HCT116 (cell line): Measurements from ENCODE around the gene MAP3K5. TPM values are rescaled to one million over a fixed set of nuclear protein-coding genes. Genes with fewer than 3 reads are reported as not detected.

Experiments
- ATAC-seq: fragments of 200-7000 bp; cut with Tn5 transposase; 2 replicates; pipeline ENCODE4 v1.9.1; 2020; ENCODE audit warnings: mild to moderate bottlenecking, moderate library complexity
- BruUV-seq: library from RNA; stranded (reverse); fragments of 400-500 nt; replicated peaks from 2 replicates; lab custom pipeline; 2021; lab: Mats Ljungman, UMichigan
- CTCF ChIA-PET: fragments of 300-600 bp; sonication (Branson Sonifier 250); formaldehyde crosslinking; loops from one replicate; lab custom pipeline; 2021; ENCODE audit warnings: antibody characterized with exemption; lab: Charles Lee
- POLR2A ChIA-PET: fragments of 300-600, 350-600 bp; sonication (Branson Sonifier 250); formaldehyde crosslinking; loops from one replicate; lab custom pipeline; 2021; ENCODE audit warnings: antibody characterized with exemption; lab: Charles Lee
- RAD21 ChIA-PET, 2 experiments: fragments of 300-600 bp; sonication (Branson Sonifier 250); formaldehyde crosslinking; loops; one replicate each; lab custom pipeline; 2023; ENCODE audit warnings: low total read pairs in 2 of 2; ENCODE audit not compliant: uncharacterized antibody in 2 of 2, unreplicated experiment in 2 of 2, low non-redundant PET in 1 of 2; lab: Charles Lee
- DNase-seq: peaks from one replicate; pipeline ENCODE4 v3.0.0-alpha.2; 2010; ENCODE audit warnings: low read depth, low spot score
- H2AFZ ChIP-seq: fragments of 200-600 bp; shearing (Covaris generic), sonication (generic); 2 replicates; pipeline ENCODE4 v1.6.1; 2017; ENCODE audit warnings: low read depth, mixed run types, mixed read lengths, antibody characterized with exemption, low read length; ENCODE audit not compliant: poor library complexity, severe bottlenecking
- H3K27ac ChIP-seq: 2 replicates; pipeline ENCODE4 v1.5.1; 2012; ENCODE audit warnings: low read depth, low read length
- H3K27me3 ChIP-seq: fragments of 200-600 bp; sonication (generic); 2 replicates; pipeline ENCODE4 v1.6.1; 2016; ENCODE audit warnings: mixed run types, low read length, mixed read lengths; ENCODE audit not compliant: insufficient read depth
- H3K36me3 ChIP-seq, 2 experiments: fragments of 200-500 bp in 1 of 2; fragments of 200-600 bp in 1 of 2; sonication (Bioruptor generic) in 1 of 2; sonication (generic) in 1 of 2; 2 replicates each; pipeline versions ENCODE4 v1.5.1 to v1.6.1; 2014 to 2016; ENCODE audit warnings: low read length in 2 of 2, inconsistent platforms in 1 of 2, mixed read lengths in 1 of 2, mixed run types in 1 of 2; ENCODE audit not compliant: insufficient read depth in 2 of 2, control insufficient read depth in 1 of 2
- H3K4me1 ChIP-seq, 2 experiments: fragments of 200-600 bp in 1 of 2; sonication (generic) in 1 of 2; 2 replicates each; pipeline versions ENCODE4 v1.5.1 to v1.6.1; 2012 to 2017; ENCODE audit warnings: low read length in 2 of 2, inconsistent platforms in 1 of 2, mild to moderate bottlenecking in 1 of 2, mixed read lengths in 1 of 2, mixed run types in 1 of 2, moderate library complexity in 1 of 2; ENCODE audit not compliant: insufficient read depth in 2 of 2, control insufficient read depth in 1 of 2
- H3K4me2 ChIP-seq: fragments of 200-600 bp; sonication (generic); 2 replicates; pipeline ENCODE4 v1.6.1; 2017; ENCODE audit warnings: mixed run types, low read length, mixed read lengths
- H3K4me3 ChIP-seq, 2 experiments: fragments of 200-600 bp in 1 of 2; sonication (generic) in 1 of 2; replicated peaks in 1 of 2; 2 replicates each; pipeline ENCODE4 v1.5.1; 2011 to 2016; ENCODE audit warnings: low read length in 2 of 2, control low read depth in 1 of 2, low read depth in 1 of 2, mild to moderate bottlenecking in 1 of 2, mixed read lengths in 1 of 2, mixed run types in 1 of 2
- H3K79me2 ChIP-seq: fragments of 200-600 bp; sonication (generic); 2 replicates; pipeline ENCODE4 v1.6.1; 2017; ENCODE audit warnings: mild to moderate bottlenecking, mixed run types, low read length, moderate library complexity, mixed read lengths; ENCODE audit not compliant: insufficient read depth
- H3K9ac ChIP-seq: fragments of 200-600 bp; sonication (generic); 2 replicates; pipeline ENCODE4 v1.6.1; 2016; ENCODE audit warnings: low read length, mixed read lengths
- H3K9me2 ChIP-seq: fragments of 200-600 bp; sonication (generic), shearing (Covaris generic); 2 replicates; pipeline ENCODE4 v1.6.1; 2017; ENCODE audit warnings: mixed run types, mild to moderate bottlenecking, moderate library complexity; ENCODE audit not compliant: insufficient read depth
- H3K9me3 ChIP-seq, 2 experiments: fragments of 200-500 bp in 1 of 2; fragments of 200-600 bp in 1 of 2; sonication (Bioruptor generic) in 1 of 2; sonication (generic) in 1 of 2; 2 replicates each; pipeline ENCODE4 v1.6.1; 2014 to 2017; ENCODE audit warnings: low read length in 2 of 2, mixed read lengths in 2 of 2, inconsistent platforms in 1 of 2, low read depth in 1 of 2, mild to moderate bottlenecking in 1 of 2, mixed run types in 1 of 2, moderate library complexity in 1 of 2; ENCODE audit not compliant: control insufficient read depth in 1 of 2, insufficient read depth in 1 of 2
- H4K20me1 ChIP-seq: fragments of 200-600 bp; sonication (generic), shearing (Covaris generic); 2 replicates; pipeline ENCODE4 v1.6.1; 2017; ENCODE audit warnings: mixed run types, mild to moderate bottlenecking, moderate library complexity; ENCODE audit not compliant: insufficient read depth
- ATF3 ChIP-seq: IDR thresholded peaks from 2 replicates; pipeline ENCODE4 v1.6.1; 2012
- CEBPB ChIP-seq: IDR thresholded peaks from 2 replicates; pipeline ENCODE4 v1.6.1; 2012; ENCODE audit warnings: low read depth
- CTCF ChIP-seq, 3 experiments: fragments of 200-600 bp in 1 of 3; sonication (generic) in 1 of 3; IDR thresholded peaks in 2 of 3; conservative IDR thresholded peaks in 1 of 3; 2 replicates each; pipeline ENCODE4 v1.5.1; 2012 to 2017; ENCODE audit warnings: low read depth in 2 of 3, low read length in 2 of 3, antibody characterized with exemption in 1 of 3, borderline replicate concordance in 1 of 3, control low read depth in 1 of 3, mild to moderate bottlenecking in 1 of 3, mixed read lengths in 1 of 3, mixed run types in 1 of 3, moderate library complexity in 1 of 3; ENCODE audit not compliant: insufficient read depth in 1 of 3
- EGR1 ChIP-seq: IDR thresholded peaks from 2 replicates; pipeline ENCODE4 v1.6.1; 2012; ENCODE audit warnings: low read depth
- EZH2phosphoT487 ChIP-seq: fragments of 200-600 bp; IDR thresholded peaks from 2 replicates; pipeline ENCODE4 v1.6.1; 2018; ENCODE audit warnings: antibody characterized with exemption, borderline replicate concordance
- FOSL1 ChIP-seq: IDR thresholded peaks from 2 replicates; pipeline ENCODE4 v1.6.1; 2012; ENCODE audit warnings: low read depth
- POLR2AphosphoS5 ChIP-seq: IDR thresholded peaks from 2 replicates; pipeline ENCODE4 v1.6.1; 2011; ENCODE audit warnings: mild to moderate bottlenecking, low read depth, low read length, moderate library complexity
- REST ChIP-seq: IDR thresholded peaks from 2 replicates; pipeline ENCODE4 v1.6.1; 2012; ENCODE audit warnings: low read depth
- SP1 ChIP-seq: IDR thresholded peaks from 2 replicates; pipeline ENCODE4 v1.6.1; 2012; ENCODE audit warnings: low read depth
- SRF ChIP-seq: IDR thresholded peaks from 2 replicates; pipeline ENCODE4 v1.6.1; 2012; ENCODE audit warnings: low read depth
- YY1 ChIP-seq: IDR thresholded peaks from 2 replicates; pipeline ENCODE4 v1.6.1; 2011; ENCODE audit warnings: low read length, low read depth, moderate library complexity, mild to moderate bottlenecking; ENCODE audit not compliant: insufficient replicate concordance; ENCODE audit errors: extremely low read depth
- ZBTB33 ChIP-seq: IDR thresholded peaks from 2 replicates; pipeline ENCODE4 v1.6.1; 2011; ENCODE audit warnings: mild to moderate bottlenecking, low read length, moderate library complexity; ENCODE audit not compliant: insufficient replicate concordance; ENCODE audit errors: extremely low read depth
- ZNF274 ChIP-seq: fragments of 200-500 bp; sonication (Bioruptor generic); IDR thresholded peaks from 2 replicates; pipeline ENCODE4 v1.6.1; 2014; ENCODE audit warnings: mild to moderate bottlenecking, low read depth, low read length, inconsistent platforms
- intact Hi-C: fragments of 100-400 bp; cut with micrococcal nuclease; formaldehyde crosslinking; loops from 2 replicates; pipeline ENCODE4 v1.10.0; 2022
- total RNA-seq: library from RNA; stranded (reverse); gene quantifications from one replicate; pipeline ENCODE4 v1.2.1, GENCODE V29; 2021; ENCODE audit not compliant: unreplicated experiment

MAP3K5 gene
- total RNA-seq, 1 experiment from 2014 or later, result 11.8 TPM

DNA sequence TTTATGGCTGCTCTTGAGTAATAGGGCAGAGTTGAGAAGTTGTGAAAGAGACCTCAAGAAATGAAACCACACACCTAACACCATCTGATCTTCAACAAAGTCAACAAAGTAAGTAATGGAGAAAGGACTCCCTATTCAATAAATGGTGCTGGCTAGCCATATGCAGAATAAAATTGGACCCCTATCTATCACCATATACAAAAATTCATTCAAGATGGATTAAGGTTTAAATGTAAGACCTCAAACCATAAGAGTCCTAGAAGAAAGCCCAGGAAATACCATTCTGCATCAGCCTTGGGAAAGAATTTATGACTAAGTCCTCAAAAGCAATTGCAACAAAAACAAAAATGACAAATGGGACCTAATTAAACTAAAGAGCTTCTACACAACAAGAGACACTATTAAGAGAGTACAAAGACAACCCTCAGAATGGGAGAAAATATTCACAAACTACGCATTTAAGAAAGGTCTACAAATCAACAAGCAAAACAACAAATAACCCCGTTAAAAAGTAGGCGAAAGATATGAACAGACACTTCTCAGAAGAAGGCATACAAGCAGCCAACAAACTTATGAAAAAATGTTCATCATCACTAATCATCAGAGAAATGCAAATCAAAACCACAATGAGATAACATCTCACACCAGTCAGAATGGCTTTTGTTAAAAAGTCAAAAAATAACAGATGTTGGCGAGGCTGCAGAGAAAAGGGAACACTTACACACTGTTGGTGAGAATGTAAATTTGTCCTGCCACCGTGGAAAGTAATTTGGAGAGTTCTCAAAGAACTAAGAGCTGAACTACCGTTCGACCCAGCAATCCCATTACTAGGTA, 4.0 kb downstream of the MAP3K5 start:
- ATAC-seq (no peak), DNase-seq (no peak)
- BruUV-seq, result TSS peak; percentile 5
- ChIA-PET CTCF (interaction anchor here (1.8 to 4.9 kb wide), 2 partner anchors 144 kb away, joined by 6 to 158 read pairs; no protein-coding TSS in a partner anchor), RAD21 (no interaction called here), POLR2A (interaction anchor here (0.9 kb wide), 1 partner anchor 26 kb away, joined by 4 read pairs; no protein-coding TSS in a partner anchor)
- Histone ChIP-seq H3K9ac (no peak overlapping the region), H3K4me1 (peaks cover 20 to 43% of the 10 kb centered on the region in 2 experiments), H3K4me3 (no peak overlapping the region), H4K20me1 (no peaks in the 10 kb centered on the region), H3K9me2 (no peaks in the 10 kb centered on the region), H3K27ac (no peak overlapping the region), H3K4me2 (peak overlapping the region; percentile 39), H3K36me3 (no peaks in the 10 kb centered on the region), H3K79me2 (peaks cover 35% of the 10 kb centered on the region), H3K27me3 (no peaks in the 10 kb centered on the region), H2AFZ (no peak overlapping the region), H3K9me3 (no peaks in the 10 kb centered on the region)
- intact Hi-C loops, result no loop called here
- TF ChIP-seq ATF3 (no peak), EZH2phosphoT487 (no peak), SRF (no peak), ZNF274 (no peak), POLR2AphosphoS5 (no peak), FOSL1 (no peak; the same call in 1 of the 2 replicates), REST (no peak), EGR1 (no peak), SP1 (peak; percentile 27; the same call in 1 of the 2 replicates), ZBTB33 (no peak), YY1 (no peak), CTCF (IDR thresholded peaks at IDR 0.05 in 2 of 3, conservative IDR thresholded peaks at IDR 0.05 in 1 of 3; ENCODE audit: borderline replicate concordance in 1 of 3, insufficient read depth in 1 of 3, low read depth in 2 of 3, low read length in 2 of 3) (no peak), CEBPB (peak; percentile 71)
